ENCODE results near the gene LRRN4CL. TPM values are rescaled to one million over a fixed set of nuclear protein-coding genes. Genes with fewer than 3 reads are reported as not detected.
A peak's percentile ranks its signal among the peaks of the same experiment; 100 is the strongest.

Gene LRRN4CL
- total RNA-seq, 1 experiment from 2014 or later, result 0.02 TPM

- DNase-seq (ENCODE audit: extremely low read depth, low read depth), result no peak
Measured at GRCh38 chr11:62648967-62649364, 40.4 kb downstream of the LRRN4CL start.

DNA sequence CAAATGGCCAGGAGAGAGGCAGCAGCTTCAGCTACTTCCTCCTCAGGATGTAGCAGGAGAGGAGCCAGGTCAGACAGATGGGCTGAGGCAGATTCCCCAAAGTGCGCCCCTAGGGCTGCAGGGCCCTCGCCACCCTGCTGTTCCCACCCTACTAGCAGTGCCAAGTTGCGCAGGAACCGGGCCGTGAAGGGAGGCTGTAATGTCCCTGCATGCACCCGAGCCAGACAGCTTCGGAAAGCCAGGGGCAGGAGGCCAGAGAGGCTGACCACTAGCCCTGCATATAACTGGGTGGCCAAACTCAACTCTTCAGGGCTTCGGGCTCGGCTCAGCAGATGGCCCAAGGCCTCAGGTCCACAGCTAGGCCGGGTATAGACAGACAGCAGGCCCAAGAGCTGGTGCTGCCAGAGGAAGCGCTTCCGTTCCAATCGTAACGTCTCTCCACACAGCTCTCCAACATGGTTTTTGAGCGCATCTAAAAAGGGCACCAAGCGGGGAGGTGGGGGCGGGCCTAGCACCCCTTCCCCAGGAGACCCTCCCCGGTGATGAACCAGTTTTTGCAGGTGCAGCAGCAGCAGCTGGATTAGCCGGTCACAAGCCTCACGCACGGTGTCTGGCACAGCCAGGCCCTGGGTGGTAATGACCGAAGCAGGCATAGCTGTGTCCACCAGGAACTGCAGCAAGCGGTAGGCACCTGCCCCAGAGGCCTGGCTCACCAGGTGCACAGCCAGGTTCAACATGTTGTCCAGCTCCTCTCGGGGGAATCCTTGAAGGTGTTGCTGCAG is 41.0 kb downstream of the LRRN4CL start:
- no peak for DNase-seq (ENCODE audit: extremely low read depth, low read depth)

DNA sequence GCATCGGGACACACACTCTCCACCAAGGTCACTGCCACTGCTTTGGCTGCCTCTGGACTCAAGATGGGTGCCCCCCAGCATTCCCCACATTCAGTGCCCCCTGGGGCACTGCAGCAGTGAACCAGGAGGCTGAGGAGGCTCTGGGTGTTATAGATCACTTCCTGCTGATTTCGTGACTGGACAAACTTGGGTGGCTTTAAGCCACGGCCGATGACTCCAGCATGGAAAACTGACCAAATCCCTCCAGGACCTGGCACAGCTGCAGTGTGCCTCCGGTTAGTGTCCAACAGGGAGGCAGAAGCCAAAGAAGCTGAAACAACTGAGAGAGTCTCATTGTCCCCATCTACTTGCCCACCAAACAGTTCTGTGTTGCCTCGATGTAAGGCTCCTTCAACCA is 41.7 kb downstream of the LRRN4CL start:
- DNase-seq (ENCODE audit: extremely low read depth, low read depth), result no peak

- no peak for DNase-seq (ENCODE audit: extremely low read depth, low read depth)
Measured at GRCh38 chr11:62646825-62647608, 42.3 kb downstream of the LRRN4CL start.

DNA sequence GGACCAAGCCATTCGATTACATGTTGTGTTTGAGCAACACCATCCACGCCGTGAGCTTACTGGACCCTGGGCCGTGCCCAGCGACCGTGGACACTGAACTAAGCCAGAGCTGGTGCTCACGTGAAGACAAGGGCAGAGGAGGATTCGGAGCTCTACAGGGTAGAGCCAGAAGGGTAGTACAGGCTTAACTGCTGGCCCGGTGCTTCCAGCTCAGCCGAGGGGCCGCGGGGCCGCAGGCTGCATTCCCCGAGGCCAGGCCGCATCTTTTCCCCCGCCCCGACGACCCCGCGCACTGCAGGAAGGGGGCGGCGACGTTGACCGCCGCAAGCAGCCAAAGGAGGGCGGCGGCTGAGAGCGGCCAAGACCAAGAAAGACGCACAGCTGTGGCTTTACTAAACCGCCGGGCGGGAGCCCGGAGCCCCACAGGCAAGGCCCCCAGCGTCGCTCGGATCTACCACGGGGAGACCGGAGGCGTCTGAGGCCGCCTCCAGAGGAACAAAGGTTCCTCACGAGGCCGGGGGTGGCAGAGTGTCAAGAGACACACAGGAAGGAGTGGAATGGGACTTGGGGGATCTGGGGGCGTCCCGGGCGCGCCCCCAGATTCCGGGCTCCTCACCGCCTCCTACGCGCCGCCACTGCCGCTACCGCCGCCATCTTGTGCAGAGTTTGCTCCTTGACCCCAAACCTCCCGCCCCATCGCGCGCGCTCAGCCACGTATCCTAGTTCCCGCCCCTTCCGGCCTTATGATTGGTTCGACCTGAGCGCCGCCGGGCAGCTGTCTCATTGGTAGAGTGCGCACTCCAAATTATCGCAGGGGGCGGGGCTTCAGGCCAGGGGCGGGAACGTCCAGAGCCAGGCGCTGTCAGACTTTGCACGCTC is 43.1 kb downstream of the LRRN4CL start, which contains the start of gene GANAB:
Gene GANAB (minus strand): TSS at position 668 of the 879 bp plus-strand sequence. CDS start 14 bp downstream, at position 654.
- peak; percentile 95 for DNase-seq (ENCODE audit: extremely low read depth, low read depth)

DNA sequence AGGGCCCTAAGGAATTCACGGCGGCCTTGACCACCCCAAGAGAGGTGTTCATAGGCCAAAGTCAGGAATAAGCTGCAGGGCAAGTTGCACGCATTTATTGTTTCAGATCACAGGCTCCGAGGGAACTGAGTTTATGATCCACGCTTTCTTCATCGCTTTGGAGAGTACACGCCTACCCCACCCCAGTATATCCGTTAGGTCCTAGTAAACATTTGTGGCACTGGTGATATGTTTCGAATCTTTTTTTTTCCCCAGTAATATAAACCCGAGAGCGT is 43.7 kb downstream of the LRRN4CL start:
- no peak for DNase-seq (ENCODE audit: extremely low read depth, low read depth)

- no peak for DNase-seq (ENCODE audit: extremely low read depth, low read depth)
Measured at GRCh38 chr11:62644220-62644619, 45.1 kb downstream of the LRRN4CL start.

Small RNA genes within 50 kb of the gene (small RNA-seq; reads per million reads assigned to genes)
- 0 reads per million in 2 experiments for gene SNORA57

Other genes starting within 250 kb of the LRRN4CL start
- gene AHNAK, start 142.7 kb downstream of the LRRN4CL start, total RNA-seq (2014; rRNA removed; shearing (Covaris generic)), result 80.2 and 86.0 TPM in 2 replicates
- 2,030 and 2,160 TPM in 2 replicates for gene EEF1G, start 115.6 kb downstream of the LRRN4CL start, total RNA-seq (2014; rRNA removed; shearing (Covaris generic))
- 6.3 and 6.4 TPM in 2 replicates for gene TUT1, start 98.0 kb downstream of the LRRN4CL start, total RNA-seq (2014; rRNA removed; shearing (Covaris generic))
- 67.7 and 79.0 TPM in 2 replicates for gene MTA2, start 87.7 kb downstream of the LRRN4CL start, total RNA-seq (2014; rRNA removed; shearing (Covaris generic))
- 14.6 and 18.4 TPM in 2 replicates for gene EML3, start 76.8 kb downstream of the LRRN4CL start, total RNA-seq (2014; rRNA removed; shearing (Covaris generic))
- gene ROM1, start 76.3 kb downstream of the LRRN4CL start, total RNA-seq (2014; rRNA removed; shearing (Covaris generic)), result 1.2 and 3.0 TPM in 2 replicates
- 22.6 TPM in 2 replicates for gene B3GAT3, start 67.5 kb downstream of the LRRN4CL start, total RNA-seq (2014; rRNA removed; shearing (Covaris generic))
- 172 and 229 TPM in 2 replicates for gene GANAB, start 42.9 kb downstream of the LRRN4CL start, total RNA-seq (2014; rRNA removed; shearing (Covaris generic))
- 11.1 and 11.4 TPM in 2 replicates for gene INTS5, start 36.2 kb downstream of the LRRN4CL start, total RNA-seq (2014; rRNA removed; shearing (Covaris generic))
- 61.6 and 69.1 TPM in 2 replicates for gene C11orf98, start 24.3 kb downstream of the LRRN4CL start, total RNA-seq (2014; rRNA removed; shearing (Covaris generic))
- gene CSKMT, start 24.2 kb downstream of the LRRN4CL start, total RNA-seq (2014; rRNA removed; shearing (Covaris generic)), result 8.8 and 11.5 TPM in 2 replicates
- 13.9 and 20.2 TPM in 2 replicates for gene UQCC3, start 17.9 kb downstream of the LRRN4CL start, total RNA-seq (2014; rRNA removed; shearing (Covaris generic))
- gene LBHD1, start 17.3 kb downstream of the LRRN4CL start, total RNA-seq (2014; rRNA removed; shearing (Covaris generic)), result 5.4 and 5.5 TPM in 2 replicates
- gene UBXN1, start 10.5 kb downstream of the LRRN4CL start, total RNA-seq (2014; rRNA removed; shearing (Covaris generic)), result 82.6 and 93.2 TPM in 2 replicates
- gene BSCL2, start 17.9 kb upstream of the LRRN4CL start, total RNA-seq (2014; rRNA removed; shearing (Covaris generic)), result 57.4 and 59.2 TPM in 2 replicates
- 0.17 TPM in 1 of 2 replicates, not detected in the other for gene GNG3, start 18.1 kb upstream of the LRRN4CL start, total RNA-seq (2014; rRNA removed; shearing (Covaris generic))
- gene HNRNPUL2, start 37.9 kb upstream of the LRRN4CL start, total RNA-seq (2014; rRNA removed; shearing (Covaris generic)), result 4.4 and 7.5 TPM in 2 replicates
- gene TTC9C, start 39.0 kb upstream of the LRRN4CL start, total RNA-seq (2014; rRNA removed; shearing (Covaris generic)), result 25.8 and 28.8 TPM in 2 replicates
- 4.1 and 5.5 TPM in 2 replicates for gene ZBTB3, start 64.6 kb upstream of the LRRN4CL start, total RNA-seq (2014; rRNA removed; shearing (Covaris generic))
- 79.6 and 88.3 TPM in 2 replicates for gene POLR2G, start 72.0 kb upstream of the LRRN4CL start, total RNA-seq (2014; rRNA removed; shearing (Covaris generic))
- 10.5 and 11.9 TPM in 2 replicates for gene TAF6L, start 81.9 kb upstream of the LRRN4CL start, total RNA-seq (2014; rRNA removed; shearing (Covaris generic))
- 38.4 and 44.3 TPM in 2 replicates for gene TMEM179B, start 97.9 kb upstream of the LRRN4CL start, total RNA-seq (2014; rRNA removed; shearing (Covaris generic))
- 21.4 and 25.9 TPM in 2 replicates for gene TMEM223, start 102.5 kb upstream of the LRRN4CL start, total RNA-seq (2014; rRNA removed; shearing (Covaris generic))
- 18.7 and 28.7 TPM in 2 replicates for gene NXF1, start 115.9 kb upstream of the LRRN4CL start, total RNA-seq (2014; rRNA removed; shearing (Covaris generic))
- gene STX5, start 142.5 kb upstream of the LRRN4CL start, total RNA-seq (2014; rRNA removed; shearing (Covaris generic)), result 14.7 and 15.9 TPM in 2 replicates
- not detected in 2 replicates for gene TEX54, start 143.3 kb upstream of the LRRN4CL start, total RNA-seq (2014; rRNA removed; shearing (Covaris generic))
- 64.7 and 71.2 TPM in 2 replicates for gene WDR74, start 150.1 kb upstream of the LRRN4CL start, total RNA-seq (2014; rRNA removed; shearing (Covaris generic))
- gene SLC3A2, start 191.4 kb upstream of the LRRN4CL start, total RNA-seq (2014; rRNA removed; shearing (Covaris generic)), result 449 and 464 TPM in 2 replicates
- not detected in 2 replicates for gene CHRM1, start 231.8 kb upstream of the LRRN4CL start, total RNA-seq (2014; rRNA removed; shearing (Covaris generic))

Measured in NCI-H460 (cell line).